T-helper 2 cell treated with Interferon-gamma antibody and Interleukin-4, amounts not matched to agents 100 ng/mL and 5 ng/mL, for 36 hours (primary cell): ENCODE results near the gene UBASH3A. TPM values are rescaled to one million over a fixed set of nuclear protein-coding genes. Genes with fewer than 3 reads are reported as not detected.

Experiments
- intact Hi-C: fragments of 100-400 bp; cut with micrococcal nuclease; formaldehyde crosslinking; loops from one replicate; pipeline ENCODE4 v1.15.1; 2023
- total RNA-seq: library from RNA; stranded (reverse); gene quantifications from 2 replicates; pipeline ENCODE4 v1.2.3, GENCODE V29; 2022

The UBASH3A gene
- total RNA-seq, 1 donor from 2014 or later, result 93.0 TPM

GRCh38 chr21:42463861-42464515, 60.3 kb downstream of the UBASH3A start:
- intact Hi-C loops, result loop anchor here (1.0 kb wide), 1 partner anchor 32 kb away; the partner anchor contains the start of gene RSPH1

- intact Hi-C loops, result loop anchor here (5.0 kb wide), 1 partner anchor 47 kb away; the partner anchor contains the start of gene SLC37A1
Observed at GRCh38 chr21:42465008-42465802, 61.5 kb downstream of the UBASH3A start.

GRCh38 chr21:42465803-42466127, 62.1 kb downstream of the UBASH3A start:
- intact Hi-C loops, result loop anchor here (5.0 kb wide), 1 partner anchor 47 kb away; the partner anchor contains the start of gene SLC37A1

- intact Hi-C loops, result loop anchor here (5.0 kb wide), 1 partner anchor 46 kb away; the partner anchor contains the start of gene SLC37A1
Observed at GRCh38 chr21:42466700-42467099, 63.0 kb downstream of the UBASH3A start.

- intact Hi-C loops, result loop anchor here (5.0 kb wide), 1 partner anchor 45 kb away; the partner anchor contains the start of gene SLC37A1
Observed at GRCh38 chr21:42467140-42467983, 63.7 kb downstream of the UBASH3A start.

- intact Hi-C loops, result loop anchor here (5.0 kb wide), 1 partner anchor 44 kb away; the partner anchor contains the start of gene SLC37A1
Observed at GRCh38 chr21:42468491-42469131, 64.9 kb downstream of the UBASH3A start.

GRCh38 chr21:42469272-42469671, 65.6 kb downstream of the UBASH3A start:
- intact Hi-C loops, result loop anchor here (5.0 kb wide), 1 partner anchor 43 kb away; the partner anchor contains the start of gene SLC37A1

- intact Hi-C loops, result loop anchor here (5.0 kb wide), 1 partner anchor 43 kb away; the partner anchor contains the start of gene SLC37A1
Observed at GRCh38 chr21:42469726-42470125, 66.0 kb downstream of the UBASH3A start.

- intact Hi-C loops, result no loop called here
Observed at GRCh38 chr21:42471206-42471605, 67.5 kb downstream of the UBASH3A start.

- intact Hi-C loops, result no loop called here
Observed at GRCh38 chr21:42471716-42472330, 68.1 kb downstream of the UBASH3A start.

GRCh38 chr21:42472521-42472920, 68.8 kb downstream of the UBASH3A start:
- intact Hi-C loops, result no loop called here

GRCh38 chr21:42473498-42474042, 69.9 kb downstream of the UBASH3A start:
- intact Hi-C loops, result no loop called here

GRCh38 chr21:42474043-42474831, 70.5 kb downstream of the UBASH3A start:
- intact Hi-C loops, result no loop called here

- intact Hi-C loops, result no loop called here
Observed at GRCh38 chr21:42475036-42475435, 71.3 kb downstream of the UBASH3A start.

GRCh38 chr21:42475526-42476387, 72.1 kb downstream of the UBASH3A start:
- intact Hi-C loops, result no loop called here

- intact Hi-C loops, result no loop called here
Observed at GRCh38 chr21:42476388-42477331, 73.0 kb downstream of the UBASH3A start.

- intact Hi-C loops, result no loop called here
Observed at GRCh38 chr21:42478504-42478903, 74.8 kb downstream of the UBASH3A start.
